GM23248 (cell line): Measurements from ENCODE around the gene NBEA.

Source experiments
- EZH2 ChIP-seq: fragments of 200-600 bp; sonication (generic); IDR thresholded peaks from 2 replicates; pipeline ENCODE4 v1.6.1; 2018; ENCODE audit warnings: antibody characterized with exemption, mild to moderate bottlenecking; ENCODE audit not compliant: insufficient read depth, poor library complexity, severe bottlenecking
- EZH2phosphoT487 ChIP-seq: fragments of 200-600 bp; sonication (generic); IDR thresholded peaks from 2 replicates; pipeline ENCODE4 v1.6.1; 2018; ENCODE audit warnings: antibody characterized with exemption, moderate library complexity, mild to moderate bottlenecking, low read depth; ENCODE audit not compliant: insufficient read depth

DNA sequence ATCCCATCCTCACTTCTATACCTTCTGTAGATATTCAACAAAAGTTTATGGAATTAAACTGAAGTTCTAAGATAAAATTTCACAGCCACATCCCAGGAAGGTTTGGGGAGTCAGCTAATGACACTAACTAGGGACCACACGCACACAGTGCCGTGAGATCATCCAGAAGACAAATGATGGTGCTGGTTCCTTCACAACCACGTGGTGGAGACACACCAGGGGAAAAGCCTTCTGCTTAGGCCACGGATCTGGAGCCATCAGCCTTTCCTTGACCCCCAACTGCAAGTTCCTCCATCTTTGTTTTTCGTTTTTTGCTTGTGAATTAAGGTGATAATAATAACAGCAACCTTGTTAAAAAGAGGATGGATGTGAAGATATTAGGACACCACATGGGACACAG is 776.0 kb downstream of the NBEA start:
- no peak for TF ChIP-seq EZH2
- no peak for TF ChIP-seq EZH2phosphoT487
